ENCODE data around the gene SEMA3G.

SEMA3G gene

GRCh38 chr3:52444860-52445793 is at the start of gene SEMA3G:
Gene SEMA3G, minus strand, starts transcription at chr3:52445103. Its CDS starts 76 bp downstream, at chr3:52445027.
- peak; percentile 76 for DNase-seq

GRCh38 chr3:52494445-52494844 is 49.5 kb upstream of the SEMA3G start:
- no peak for DNase-seq

- DNase-seq: no peak
These were observed 48.5 kb upstream of the SEMA3G start for GRCh38 chr3:52493232-52494017.

GRCh38 chr3:52492059-52492458 is 47.2 kb upstream of the SEMA3G start:
- no peak for DNase-seq

- DNase-seq: no peak
These were observed 46.1 kb upstream of the SEMA3G start for GRCh38 chr3:52490939-52491526.

GRCh38 chr3:52490035-52490938 is 45.4 kb upstream of the SEMA3G start:
- DNase-seq: no peak

GRCh38 chr3:52489453-52489852 is 44.5 kb upstream of the SEMA3G start:
- no peak for DNase-seq

GRCh38 chr3:52488746-52489145 is 43.8 kb upstream of the SEMA3G start:
- DNase-seq: no peak

- DNase-seq: no peak
These were observed 43.1 kb upstream of the SEMA3G start for GRCh38 chr3:52487788-52488691.

GRCh38 chr3:52487050-52487787 is 42.3 kb upstream of the SEMA3G start:
- no peak for DNase-seq

- DNase-seq: no peak
These were observed 40.0 kb upstream of the SEMA3G start for GRCh38 chr3:52484680-52485461.

GRCh38 chr3:52483577-52484381 is 38.9 kb upstream of the SEMA3G start:
- no peak for DNase-seq

- DNase-seq: no peak
These were observed 38.2 kb upstream of the SEMA3G start for GRCh38 chr3:52483081-52483480.

GRCh38 chr3:52481819-52482521 is 37.1 kb upstream of the SEMA3G start:
- DNase-seq: peak; percentile 28

- DNase-seq: no peak
These were observed 36.1 kb upstream of the SEMA3G start for GRCh38 chr3:52480768-52481715.

GRCh38 chr3:52479877-52480575 is 35.1 kb upstream of the SEMA3G start:
- no peak for DNase-seq

Measured in CD4-positive, alpha-beta T cell treated with Interleukin-17A for 4 hours (primary cell).